BJ (cell line): ENCODE results near the gene DDX54. TPM values are rescaled to one million over a fixed set of nuclear protein-coding genes. Genes with fewer than 3 reads are reported as not detected.

Experiments used
- CTCF ChIA-PET: fragments of 350-600 bp; formaldehyde crosslinking; extraction: SDS; loops from one replicate; lab custom pipeline; 2021; ENCODE audit warnings: antibody characterized with exemption, inconsistent platforms; lab: Yijun Ruan, JAX
- POLR2A ChIA-PET: fragments of 300-600 bp; sonication (Branson Sonifier 250); formaldehyde crosslinking; extraction: SDS; loops from one replicate; lab custom pipeline; 2021; ENCODE audit warnings: antibody characterized with exemption; lab: Charles Lee
- DNase-seq: peaks from one replicate; pipeline ENCODE4 v3.0.0-alpha.2; 2011; ENCODE audit warnings: low read depth
- H3K27me3 ChIP-seq: 2 replicates; pipeline ENCODE4 v1.6.0; 2011; ENCODE audit warnings: low read length; ENCODE audit not compliant: control insufficient read depth, insufficient read depth
- H3K36me3 ChIP-seq: 2 replicates; pipeline ENCODE4 v1.5.1; 2011; ENCODE audit warnings: low read length; ENCODE audit not compliant: control insufficient read depth, insufficient read depth
- H3K4me3 ChIP-seq: 2 replicates; pipeline ENCODE4 v1.5.1; 2011; ENCODE audit warnings: low read depth, mild to moderate bottlenecking, control low read depth, low read length
- polyA plus RNA-seq: library from polyadenylated mRNA; depleted of rRNA; stranded (reverse); fragments of >200 nt; gene quantifications from 2 replicates; pipeline ENCODE4 v1.2.3, GENCODE V29; 2011
- TF ChIP-seq, protein P1 (sequence below): IDR thresholded peaks from 2 replicates; pipeline ENCODE4 v1.5.1; 2011; ENCODE audit warnings: low read depth, mild to moderate bottlenecking, control low read depth, inconsistent platforms, low read length, moderate library complexity; ENCODE audit not compliant: insufficient read depth

DDX54 gene
- polyA plus RNA-seq, 1 experiment: 54.7 TPM

DNA sequence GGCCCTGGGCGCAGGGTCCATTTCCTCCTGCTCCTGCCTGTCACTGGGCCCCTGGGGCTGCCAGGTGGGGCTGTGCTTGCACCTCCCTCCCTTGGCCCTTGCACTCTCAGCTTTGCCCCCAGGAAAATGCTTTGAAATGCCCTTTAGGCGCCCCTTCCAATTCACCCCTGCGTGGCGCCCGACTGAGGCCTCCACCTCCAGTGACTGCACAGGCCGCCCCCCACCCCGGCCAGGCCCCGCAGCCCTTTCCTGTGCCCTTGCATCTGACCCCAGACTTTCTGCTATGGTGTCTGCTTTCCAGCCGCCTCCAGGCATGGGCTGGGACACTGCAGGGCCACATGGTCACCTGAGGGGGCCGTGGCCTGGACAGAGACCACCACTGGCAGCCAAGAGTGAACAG is 17.4 kb downstream of the DDX54 start:
- DNase-seq: no peak
- H3K36me3 ChIP-seq: peaks cover 51% of the 10 kb centered on the region
- POLR2A ChIA-PET: no interaction called here
- H3K27me3 ChIP-seq: no peaks in the 10 kb centered on the region
- no peak overlapping the region for H3K4me3 ChIP-seq
- CTCF ChIA-PET: interaction anchor here (0.9 kb wide), 1 partner anchor 30 kb away, joined by 4 read pairs; no protein-coding TSS in a partner anchor
- TF ChIP-seq, protein P1, sequence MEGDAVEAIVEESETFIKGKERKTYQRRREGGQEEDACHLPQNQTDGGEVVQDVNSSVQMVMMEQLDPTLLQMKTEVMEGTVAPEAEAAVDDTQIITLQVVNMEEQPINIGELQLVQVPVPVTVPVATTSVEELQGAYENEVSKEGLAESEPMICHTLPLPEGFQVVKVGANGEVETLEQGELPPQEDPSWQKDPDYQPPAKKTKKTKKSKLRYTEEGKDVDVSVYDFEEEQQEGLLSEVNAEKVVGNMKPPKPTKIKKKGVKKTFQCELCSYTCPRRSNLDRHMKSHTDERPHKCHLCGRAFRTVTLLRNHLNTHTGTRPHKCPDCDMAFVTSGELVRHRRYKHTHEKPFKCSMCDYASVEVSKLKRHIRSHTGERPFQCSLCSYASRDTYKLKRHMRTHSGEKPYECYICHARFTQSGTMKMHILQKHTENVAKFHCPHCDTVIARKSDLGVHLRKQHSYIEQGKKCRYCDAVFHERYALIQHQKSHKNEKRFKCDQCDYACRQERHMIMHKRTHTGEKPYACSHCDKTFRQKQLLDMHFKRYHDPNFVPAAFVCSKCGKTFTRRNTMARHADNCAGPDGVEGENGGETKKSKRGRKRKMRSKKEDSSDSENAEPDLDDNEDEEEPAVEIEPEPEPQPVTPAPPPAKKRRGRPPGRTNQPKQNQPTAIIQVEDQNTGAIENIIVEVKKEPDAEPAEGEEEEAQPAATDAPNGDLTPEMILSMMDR: no peak

DNA sequence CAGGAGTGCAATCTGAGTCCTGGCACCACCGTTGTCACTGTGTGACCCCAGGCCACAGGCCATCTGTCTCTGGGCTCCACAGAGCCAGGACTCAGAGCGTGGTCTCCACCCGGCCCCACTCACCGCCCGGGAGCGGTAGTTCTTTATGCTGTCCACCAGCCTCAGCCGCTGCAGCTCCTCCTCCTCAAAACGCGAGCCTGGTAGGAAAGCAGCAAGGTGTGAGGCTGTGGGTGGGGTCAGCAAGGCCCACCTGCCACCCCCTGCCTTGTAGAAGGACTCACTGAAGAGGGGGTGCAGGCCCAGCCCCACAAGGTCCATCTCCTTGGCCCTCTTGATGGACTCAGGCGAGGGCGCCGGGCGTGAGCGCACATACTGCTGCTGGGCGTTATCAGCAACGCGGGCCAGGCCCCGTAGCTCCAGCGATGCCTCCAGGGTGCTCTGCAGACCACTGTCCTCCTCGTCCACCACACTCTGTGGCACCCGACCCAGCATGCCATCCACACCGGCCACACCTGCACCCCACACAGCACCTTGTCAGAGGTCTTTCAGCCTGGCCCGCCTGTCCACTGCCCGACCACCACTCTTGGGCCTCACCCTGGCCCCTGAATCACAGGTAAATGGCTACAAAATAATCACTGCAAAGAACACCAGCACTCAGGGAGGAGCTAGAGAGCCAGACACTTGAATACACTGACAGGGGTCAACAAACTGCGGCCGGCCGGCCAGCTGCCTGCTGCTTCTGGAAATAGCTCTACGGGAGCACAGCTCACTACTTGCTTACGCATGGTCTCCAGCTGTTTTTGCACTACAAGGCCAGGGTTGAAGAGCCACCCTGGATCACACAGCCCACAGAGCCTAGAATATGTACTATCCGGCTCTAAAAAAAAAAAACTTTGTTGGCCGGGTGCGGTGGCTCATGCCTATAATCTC is 19.5 kb downstream of the DDX54 start:
- ChIA-PET CTCF (interaction anchor here (0.6 to 2.4 kb wide), 3 partner anchors 8 to 16 kb away, joined by 4 to 19 read pairs (median 4); no protein-coding TSS in a partner anchor), POLR2A (interaction anchor here (0.6 kb wide), 1 partner anchor 180 kb away, joined by 10 read pairs; no protein-coding TSS in a partner anchor)
- no peak overlapping the region for H3K4me3 ChIP-seq
- TF ChIP-seq, protein P1: no peak
- no peak for DNase-seq
- H3K36me3 ChIP-seq: peaks cover 46% of the 10 kb centered on the region
- H3K27me3 ChIP-seq: no peaks in the 10 kb centered on the region

DNA sequence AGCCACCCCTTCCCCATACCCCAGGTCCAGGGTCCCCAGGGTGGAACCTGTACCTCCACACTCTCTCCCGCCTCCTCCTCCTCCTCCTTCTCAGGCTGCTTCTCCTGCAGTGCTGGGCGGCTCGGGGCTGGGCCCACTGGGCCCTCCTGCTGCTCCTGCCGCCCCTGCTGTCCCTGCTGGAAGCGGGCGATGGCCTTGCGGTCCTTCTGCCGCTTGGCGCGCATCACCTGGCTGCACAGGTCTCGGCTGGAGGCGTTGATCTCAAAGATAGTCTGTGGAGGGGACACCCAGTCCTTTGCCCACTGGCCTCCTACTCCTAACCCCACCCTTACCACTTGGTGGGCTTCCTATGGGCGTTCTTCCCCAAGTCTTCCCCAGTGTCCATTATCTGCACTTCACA is 21.3 kb downstream of the DDX54 start:
- H3K36me3 ChIP-seq: peaks cover 48% of the 10 kb centered on the region
- POLR2A ChIA-PET: no interaction called here
- H3K4me3 ChIP-seq: no peak overlapping the region
- CTCF ChIA-PET: interaction anchor here (2.3 to 4.3 kb wide), 3 partner anchors 9 to 10 kb away, joined by 8 to 27 read pairs (median 19); no protein-coding TSS in a partner anchor
- TF ChIP-seq, protein P1: no peak
- no peaks in the 10 kb centered on the region for H3K27me3 ChIP-seq
- DNase-seq: no peak

DNA sequence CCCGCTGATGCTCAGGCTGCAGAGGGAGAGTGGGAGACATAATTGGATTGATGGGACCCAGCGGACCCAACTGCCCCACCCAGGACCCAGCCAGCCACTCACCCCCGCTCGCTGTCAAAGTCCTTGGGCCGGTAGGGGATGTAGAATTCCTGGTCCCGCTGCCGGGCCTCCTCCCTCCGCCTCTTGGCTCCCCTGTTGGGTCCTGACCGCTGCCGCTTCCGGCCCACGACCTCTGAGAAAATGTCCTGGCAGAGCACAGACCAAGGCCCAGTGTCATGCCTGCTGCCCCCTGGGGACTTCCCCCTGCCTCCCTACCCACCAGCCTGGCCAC is 22.3 kb downstream of the DDX54 start:
- no peak for DNase-seq
- CTCF ChIA-PET: interaction anchor here (2.3 to 4.3 kb wide), 2 partner anchors 9 to 10 kb away, joined by 8 to 27 read pairs; no protein-coding TSS in a partner anchor
- Histone ChIP-seq H3K27me3 (no peaks in the 10 kb centered on the region), H3K36me3 (peaks cover 50% of the 10 kb centered on the region), H3K4me3 (no peak overlapping the region)
- POLR2A ChIA-PET: no interaction called here
- TF ChIP-seq, protein P1: no peak
